ENCODE data around the gene GPC6. TPM values are rescaled to one million over a fixed set of nuclear protein-coding genes. Genes with fewer than 3 reads are reported as not detected.

Gene GPC6
- total RNA-seq, 6 donors from 2014 or later: 1.3 to 7.3 (median 3.4) TPM

GRCh38 chr13:93878675-93879074 lies 652.1 kb downstream of the GPC6 start:
- Histone ChIP-seq H3K27me3 (no peaks in the 10 kb centered on the region), H3K9me3 (peaks cover 0 to 2% (median 0%) of the 10 kb centered on the region in 4 donors), H3K27ac (no peak overlapping the region), H3K4me1 (no peaks in the 10 kb centered on the region), H3K36me3 (no peaks in the 10 kb centered on the region), H3K4me3 (no peak overlapping the region)
- TF ChIP-seq POLR2AphosphoS5 (IDR thresholded peaks at IDR 0.05): no peak
- no peak for TF ChIP-seq POLR2A (IDR thresholded peaks at IDR 0.05)
- TF ChIP-seq EP300 (IDR thresholded peaks at IDR 0.05): no peak
- TF ChIP-seq, protein P1, sequence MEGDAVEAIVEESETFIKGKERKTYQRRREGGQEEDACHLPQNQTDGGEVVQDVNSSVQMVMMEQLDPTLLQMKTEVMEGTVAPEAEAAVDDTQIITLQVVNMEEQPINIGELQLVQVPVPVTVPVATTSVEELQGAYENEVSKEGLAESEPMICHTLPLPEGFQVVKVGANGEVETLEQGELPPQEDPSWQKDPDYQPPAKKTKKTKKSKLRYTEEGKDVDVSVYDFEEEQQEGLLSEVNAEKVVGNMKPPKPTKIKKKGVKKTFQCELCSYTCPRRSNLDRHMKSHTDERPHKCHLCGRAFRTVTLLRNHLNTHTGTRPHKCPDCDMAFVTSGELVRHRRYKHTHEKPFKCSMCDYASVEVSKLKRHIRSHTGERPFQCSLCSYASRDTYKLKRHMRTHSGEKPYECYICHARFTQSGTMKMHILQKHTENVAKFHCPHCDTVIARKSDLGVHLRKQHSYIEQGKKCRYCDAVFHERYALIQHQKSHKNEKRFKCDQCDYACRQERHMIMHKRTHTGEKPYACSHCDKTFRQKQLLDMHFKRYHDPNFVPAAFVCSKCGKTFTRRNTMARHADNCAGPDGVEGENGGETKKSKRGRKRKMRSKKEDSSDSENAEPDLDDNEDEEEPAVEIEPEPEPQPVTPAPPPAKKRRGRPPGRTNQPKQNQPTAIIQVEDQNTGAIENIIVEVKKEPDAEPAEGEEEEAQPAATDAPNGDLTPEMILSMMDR (IDR thresholded peaks at IDR 0.05): no peak
- ATAC-seq (ENCODE audit: low FRiP score in 2 of 2) (no peak), DNase-seq (no peak)
- 64 to 88% methylated on average over 2 of the region's 2 CpGs for WGBS, 2 donors

DNA sequence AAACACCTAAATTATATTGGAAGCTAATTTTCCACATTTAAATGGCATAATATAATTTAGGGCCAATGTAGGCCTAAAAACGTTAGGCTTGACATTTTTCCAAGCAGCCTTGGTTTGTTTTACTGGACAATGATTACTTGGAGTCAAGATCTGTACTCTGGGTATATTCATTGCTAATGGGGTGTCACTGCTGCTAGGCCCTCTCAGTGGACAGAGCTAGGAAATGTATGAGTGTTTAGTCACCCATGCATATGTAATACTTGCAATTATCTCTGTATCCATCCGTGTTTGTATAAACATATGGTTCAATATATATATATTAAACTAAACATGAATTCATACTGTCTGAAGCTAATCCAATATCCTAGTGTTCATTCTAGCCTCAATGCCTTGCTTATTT lies 654.8 kb downstream of the GPC6 start:
- Histone ChIP-seq H3K9me3 (peaks cover 0 to 2% (median 0%) of the 10 kb centered on the region in 4 donors), H3K27me3 (no peaks in the 10 kb centered on the region), H3K4me1 (no peaks in the 10 kb centered on the region), H3K4me3 (no peak overlapping the region), H3K27ac (no peak overlapping the region), H3K36me3 (no peaks in the 10 kb centered on the region)
- TF ChIP-seq, protein P1 (IDR thresholded peaks at IDR 0.05): no peak
- no peak for TF ChIP-seq POLR2A (IDR thresholded peaks at IDR 0.05)
- TF ChIP-seq EP300 (IDR thresholded peaks at IDR 0.05): no peak
- no peak for TF ChIP-seq POLR2AphosphoS5 (IDR thresholded peaks at IDR 0.05)
- WGBS, 2 donors: 49 to 57% methylated on average over 2 of the region's 2 CpGs
- DNase-seq: no peak
- no peak for ATAC-seq (ENCODE audit: low FRiP score in 2 of 2)

- no peaks in the 10 kb centered on the region for H3K4me1 ChIP-seq
- ATAC-seq (ENCODE audit: low FRiP score in 2 of 2) (no peak), DNase-seq (no peak)
- peaks cover 0 to 2% (median 0%) of the 10 kb centered on the region in 4 donors for H3K9me3 ChIP-seq
- no peak overlapping the region for H3K4me3 ChIP-seq
- H3K27me3 ChIP-seq: no peaks in the 10 kb centered on the region
- WGBS, 2 donors: 64 to 76% methylated on average over 6 of the region's 6 CpGs
- no peak overlapping the region for H3K27ac ChIP-seq
- TF ChIP-seq, protein P1 (IDR thresholded peaks at IDR 0.05): no peak
- no peak for TF ChIP-seq EP300 (IDR thresholded peaks at IDR 0.05)
- no peak for TF ChIP-seq POLR2AphosphoS5 (IDR thresholded peaks at IDR 0.05)
- TF ChIP-seq POLR2A (IDR thresholded peaks at IDR 0.05): no peak
- no peaks in the 10 kb centered on the region for H3K36me3 ChIP-seq
These were observed 655.6 kb downstream of the GPC6 start for GRCh38 chr13:93882086-93882651.

GRCh38 chr13:93889430-93889951 lies 662.9 kb downstream of the GPC6 start:
- TF ChIP-seq, protein P1 (IDR thresholded peaks at IDR 0.05): no peak
- TF ChIP-seq POLR2AphosphoS5 (IDR thresholded peaks at IDR 0.05) (no peak), EP300 (IDR thresholded peaks at IDR 0.05) (no peak), POLR2A (IDR thresholded peaks at IDR 0.05) (no peak)
- Histone ChIP-seq H3K9me3 (no peaks in the 10 kb centered on the region), H3K36me3 (no peaks in the 10 kb centered on the region), H3K4me3 (no peak overlapping the region), H3K27ac (no peak overlapping the region), H3K4me1 (no peaks in the 10 kb centered on the region), H3K27me3 (no peaks in the 10 kb centered on the region)
- WGBS, 2 donors: 79 to 91% methylated on average over 1 of the region's 1 CpG
- ATAC-seq (ENCODE audit: low FRiP score in 2 of 2) (no peak), DNase-seq (no peak)

- H3K36me3 ChIP-seq: no peaks in the 10 kb centered on the region
- DNase-seq: no peak
- 77 to 82% methylated on average over 2 of the region's 2 CpGs for WGBS, 2 donors
- TF ChIP-seq POLR2AphosphoS5 (IDR thresholded peaks at IDR 0.05) (no peak), POLR2A (IDR thresholded peaks at IDR 0.05) (no peak), EP300 (IDR thresholded peaks at IDR 0.05) (no peak)
- TF ChIP-seq, protein P1 (IDR thresholded peaks at IDR 0.05): no peak
- H3K4me3 ChIP-seq: no peak overlapping the region
- no peaks in the 10 kb centered on the region for H3K9me3 ChIP-seq
- no peaks in the 10 kb centered on the region for H3K27me3 ChIP-seq
- no peak for ATAC-seq (ENCODE audit: low FRiP score in 2 of 2)
- no peaks in the 10 kb centered on the region for H3K4me1 ChIP-seq
- no peak overlapping the region for H3K27ac ChIP-seq
These were observed 673.4 kb downstream of the GPC6 start for GRCh38 chr13:93899981-93900380.
